ENCODE measurements around the gene PEX5.

DNA sequence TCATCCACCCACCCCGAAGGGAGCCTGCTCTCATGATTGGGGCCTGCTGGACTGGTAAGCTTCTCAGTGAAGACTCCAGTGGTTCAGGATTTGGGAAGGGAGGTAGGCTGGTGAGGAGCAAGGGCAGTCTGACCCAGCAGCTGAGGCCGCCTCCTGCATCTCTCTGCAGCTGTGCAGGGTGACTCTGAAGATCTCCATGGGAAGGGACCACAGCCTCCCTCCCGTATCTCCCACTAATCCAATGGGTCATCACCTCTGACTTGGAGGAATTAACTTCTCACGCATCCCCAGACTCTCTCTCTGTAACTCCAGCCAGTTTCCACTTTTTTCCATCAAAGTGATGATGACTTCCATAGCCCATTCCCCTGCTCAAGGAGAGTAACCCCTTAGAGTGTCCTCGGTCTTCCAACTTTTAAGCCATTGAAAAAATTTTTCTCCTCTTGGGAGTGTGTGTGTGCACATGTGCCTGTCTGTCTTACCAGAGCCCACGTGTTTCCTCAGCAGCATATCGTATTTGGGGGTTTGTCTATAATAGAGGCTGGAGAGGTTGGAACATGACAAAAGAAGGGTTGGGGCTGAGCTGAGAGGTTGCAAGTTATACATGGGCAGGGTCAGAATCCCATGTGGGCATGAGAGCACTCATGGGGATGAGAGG, 48.0 kb upstream of the PEX5 start:
- no peak for TF ChIP-seq POLR2A (IDR thresholded peaks at IDR 0.05; ENCODE audit: low read depth)
- TF ChIP-seq, protein P1, sequence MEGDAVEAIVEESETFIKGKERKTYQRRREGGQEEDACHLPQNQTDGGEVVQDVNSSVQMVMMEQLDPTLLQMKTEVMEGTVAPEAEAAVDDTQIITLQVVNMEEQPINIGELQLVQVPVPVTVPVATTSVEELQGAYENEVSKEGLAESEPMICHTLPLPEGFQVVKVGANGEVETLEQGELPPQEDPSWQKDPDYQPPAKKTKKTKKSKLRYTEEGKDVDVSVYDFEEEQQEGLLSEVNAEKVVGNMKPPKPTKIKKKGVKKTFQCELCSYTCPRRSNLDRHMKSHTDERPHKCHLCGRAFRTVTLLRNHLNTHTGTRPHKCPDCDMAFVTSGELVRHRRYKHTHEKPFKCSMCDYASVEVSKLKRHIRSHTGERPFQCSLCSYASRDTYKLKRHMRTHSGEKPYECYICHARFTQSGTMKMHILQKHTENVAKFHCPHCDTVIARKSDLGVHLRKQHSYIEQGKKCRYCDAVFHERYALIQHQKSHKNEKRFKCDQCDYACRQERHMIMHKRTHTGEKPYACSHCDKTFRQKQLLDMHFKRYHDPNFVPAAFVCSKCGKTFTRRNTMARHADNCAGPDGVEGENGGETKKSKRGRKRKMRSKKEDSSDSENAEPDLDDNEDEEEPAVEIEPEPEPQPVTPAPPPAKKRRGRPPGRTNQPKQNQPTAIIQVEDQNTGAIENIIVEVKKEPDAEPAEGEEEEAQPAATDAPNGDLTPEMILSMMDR (IDR thresholded peaks at IDR 0.05): no peak
- TF ChIP-seq POLR2AphosphoS5 (IDR thresholded peaks at IDR 0.05): no peak
